Activated gamma-delta T cell (primary cell): ENCODE results near the gene MAD2L2.

Experiments
- DNase-seq: peaks from one replicate; lab custom pipeline; 2025; lab: John Stamatoyannopoulos, UW

MAD2L2 gene

DNA sequence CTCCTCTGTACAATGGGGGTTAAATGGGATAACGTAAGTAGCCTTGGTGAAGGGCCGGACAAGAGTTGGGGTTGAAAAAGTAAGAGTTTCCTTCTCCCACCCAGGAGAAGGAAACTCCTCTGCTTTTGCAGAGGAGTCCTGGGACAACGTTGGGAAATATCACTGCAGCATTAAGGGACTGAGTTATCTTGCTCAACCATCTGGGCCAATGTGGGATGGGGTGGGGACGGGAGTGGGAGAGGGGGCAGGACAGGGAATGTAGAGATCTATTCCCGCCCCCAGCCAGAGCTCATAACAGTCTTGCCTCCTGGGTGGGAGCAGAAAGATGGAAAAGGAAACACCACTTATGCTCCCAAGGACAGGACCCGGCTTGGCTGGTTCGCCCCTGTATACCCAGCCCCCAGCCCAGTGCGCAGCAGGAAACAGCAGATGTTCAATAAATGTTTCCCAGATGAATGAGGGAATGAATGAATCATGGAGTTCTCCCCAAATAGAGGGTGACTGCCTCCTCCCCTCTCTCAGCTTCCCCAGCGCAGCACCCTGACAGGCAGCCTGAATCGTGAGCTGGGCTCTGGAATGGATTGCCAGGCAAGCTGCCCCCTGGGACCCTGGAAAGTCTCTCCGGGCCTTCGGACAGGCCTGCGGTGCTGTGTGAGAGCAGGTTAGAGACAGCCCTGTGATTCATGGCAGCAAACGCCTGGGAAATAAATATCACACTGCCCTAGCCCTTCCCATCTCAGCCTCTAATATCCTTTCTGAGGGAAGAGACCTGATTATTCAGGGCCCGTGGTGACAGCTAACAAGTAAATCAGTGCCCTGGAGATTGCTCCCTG is 51.5 kb downstream of the MAD2L2 start:
- no peak for DNase-seq

DNA sequence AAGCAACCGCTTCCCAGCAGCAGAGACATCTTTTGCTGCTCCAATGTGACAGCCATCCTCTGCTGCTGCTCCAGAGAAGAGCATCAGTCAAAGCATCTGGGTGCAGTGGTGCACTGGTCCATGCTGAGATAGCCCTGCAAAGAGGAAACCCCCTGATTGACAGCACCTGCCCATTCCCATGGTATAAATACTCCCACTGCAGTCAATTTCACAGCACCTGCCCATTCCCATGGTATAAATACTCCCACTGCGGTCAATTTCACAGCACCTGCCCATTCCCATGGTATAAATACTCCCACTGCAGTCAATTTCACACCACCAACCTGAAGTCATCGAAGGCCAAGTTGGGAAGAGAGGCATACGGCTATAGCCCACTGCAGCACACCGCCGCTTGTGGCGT is 52.2 kb downstream of the MAD2L2 start:
- no peak for DNase-seq

DNA sequence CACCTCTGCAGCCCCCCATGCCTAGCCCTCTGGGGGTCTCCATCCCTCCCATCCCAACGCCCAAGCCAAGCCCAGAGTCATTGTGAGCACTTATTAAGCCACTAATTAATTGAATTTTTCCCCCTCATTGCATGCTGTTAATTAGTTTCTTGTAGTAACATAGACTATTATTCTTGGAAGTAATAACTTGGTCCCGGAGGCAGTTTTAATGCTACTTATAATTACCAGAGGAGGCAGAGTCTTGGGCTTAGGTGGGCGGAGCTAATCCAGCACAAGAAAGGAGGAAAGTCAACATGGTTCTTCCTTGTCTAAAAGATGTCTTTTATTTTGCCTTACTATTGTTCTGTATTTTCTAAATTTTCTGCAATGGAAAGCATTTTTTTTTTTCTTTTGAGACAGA is 54.4 kb downstream of the MAD2L2 start:
- no peak for DNase-seq
